HEK293T (cell line): ENCODE data around the gene UCHL5.

ENCODE experiments used
- ARNT ChIP-seq: fragments of 450-650 bp; IDR thresholded peaks from 2 replicates; pipeline ENCODE4 v1.6.1; 2017; ENCODE audit warnings: mild to moderate bottlenecking
- BHLHE40 ChIP-seq: fragments of 450-650 bp; IDR thresholded peaks from 2 replicates; pipeline ENCODE4 v1.6.1; 2016; ENCODE audit warnings: mild to moderate bottlenecking, moderate library complexity, borderline replicate concordance
- ELF4 ChIP-seq: fragments of 450-650 bp; IDR thresholded peaks from 2 replicates; pipeline ENCODE4 v1.6.1; 2017; ENCODE audit warnings: antibody characterized with exemption
- FOXA1 ChIP-seq: fragments of 450-650 bp; IDR thresholded peaks from 2 replicates; pipeline ENCODE4 v1.6.1; 2016; ENCODE audit warnings: mild to moderate bottlenecking
- HDGF ChIP-seq: fragments of 450-650 bp; IDR thresholded peaks from 2 replicates; pipeline ENCODE4 v1.6.1; 2017; ENCODE audit warnings: antibody characterized with exemption, borderline replicate concordance
- LEF1 ChIP-seq: fragments of 450-650 bp; IDR thresholded peaks from 2 replicates; pipeline ENCODE4 v1.6.1; 2017; ENCODE audit warnings: mild to moderate bottlenecking, borderline replicate concordance
- NFRKB ChIP-seq: fragments of 450-650 bp; IDR thresholded peaks from 2 replicates; pipeline ENCODE4 v1.6.1; 2016; ENCODE audit warnings: mild to moderate bottlenecking, moderate library complexity
- PKNOX1 ChIP-seq: fragments of 450-650 bp; IDR thresholded peaks from 2 replicates; pipeline ENCODE4 v1.6.1; 2016
- SUZ12 ChIP-seq: fragments of 450-650 bp; IDR thresholded peaks from 2 replicates; pipeline ENCODE4 v1.6.1; 2016; ENCODE audit warnings: mild to moderate bottlenecking

GRCh38 chr1:193013005-193013404 lies 46.2 kb downstream of the UCHL5 start:
- no peak for TF ChIP-seq FOXA1
- no peak for TF ChIP-seq ELF4
- no peak for TF ChIP-seq NFRKB
- TF ChIP-seq SUZ12 = no peak
- no peak for TF ChIP-seq LEF1
- no peak for TF ChIP-seq HDGF
- TF ChIP-seq PKNOX1 = no peak
- TF ChIP-seq BHLHE40 = no peak
- no peak for TF ChIP-seq ARNT
